GM23248 (cell line): ENCODE data around the gene ADARB1. TPM values are rescaled to one million over a fixed set of nuclear protein-coding genes. Genes with fewer than 3 reads are reported as not detected.

ENCODE experiments used
- DNase-seq: peaks from one replicate; pipeline ENCODE4 v3.0.0-alpha.2; 2015
- H2AFZ ChIP-seq: fragments of 200-600 bp; sonication (generic); 2 replicates; pipeline ENCODE4 v1.6.1; 2016; ENCODE audit warnings: antibody characterized with exemption
- H3F3A ChIP-seq: fragments of 200-600 bp; sonication (generic); 2 replicates; pipeline ENCODE4 v1.6.1; 2016; ENCODE audit warnings: mild to moderate bottlenecking, antibody characterized with exemption, mixed run types; ENCODE audit not compliant: insufficient read depth
- H3K27ac ChIP-seq: fragments of 200-600 bp; sonication (generic); 2 replicates; pipeline ENCODE4 v1.5.1; 2016; ENCODE audit warnings: mild to moderate bottlenecking
- H3K27me3 ChIP-seq: fragments of 200-600 bp; sonication (generic); replicated peaks from 2 replicates; pipeline ENCODE4 v1.6.1; 2016; ENCODE audit warnings: mild to moderate bottlenecking; ENCODE audit not compliant: insufficient read depth
- H3K36me3 ChIP-seq: fragments of 200-600 bp; sonication (generic); 2 replicates; pipeline ENCODE4 v1.6.1; 2016; ENCODE audit warnings: low read depth, mild to moderate bottlenecking
- H3K4me1 ChIP-seq: fragments of 200-600 bp; sonication (generic); 2 replicates; pipeline ENCODE4 v1.6.1; 2016; ENCODE audit warnings: mild to moderate bottlenecking; ENCODE audit not compliant: insufficient read depth
- H3K4me2 ChIP-seq: fragments of 200-600 bp; sonication (generic); one replicate; pipeline ENCODE4 v1.6.1; 2016; ENCODE audit warnings: mild to moderate bottlenecking; ENCODE audit not compliant: unreplicated experiment
- H3K4me3 ChIP-seq: fragments of 200-600 bp; sonication (generic); 2 replicates; pipeline ENCODE4 v1.5.1; 2016; ENCODE audit warnings: mild to moderate bottlenecking
- H3K79me2 ChIP-seq: fragments of 200-600 bp; sonication (generic); 2 replicates; pipeline ENCODE4 v1.6.1; 2016; ENCODE audit warnings: mild to moderate bottlenecking; ENCODE audit not compliant: insufficient read depth
- H3K9ac ChIP-seq: fragments of 200-600 bp; sonication (generic); 2 replicates; pipeline ENCODE4 v1.6.1; 2016; ENCODE audit warnings: mild to moderate bottlenecking
- H3K9me2 ChIP-seq: fragments of 200-600 bp; sonication (generic); 2 replicates; pipeline ENCODE4 v1.6.1; 2016; ENCODE audit warnings: mixed run types, mild to moderate bottlenecking, moderate library complexity; ENCODE audit not compliant: insufficient read depth
- H3K9me3 ChIP-seq: fragments of 200-600 bp; sonication (generic); one replicate; pipeline ENCODE4 v1.6.1; 2017; ENCODE audit warnings: low read depth
- H4K20me1 ChIP-seq: fragments of 200-600 bp; sonication (generic); 2 replicates; pipeline ENCODE4 v1.6.0; 2016; ENCODE audit not compliant: insufficient read depth
- EZH2 ChIP-seq: fragments of 200-600 bp; sonication (generic); IDR thresholded peaks from 2 replicates; pipeline ENCODE4 v1.6.1; 2018; ENCODE audit warnings: antibody characterized with exemption, mild to moderate bottlenecking; ENCODE audit not compliant: insufficient read depth, poor library complexity, severe bottlenecking
- EZH2phosphoT487 ChIP-seq: fragments of 200-600 bp; sonication (generic); IDR thresholded peaks from 2 replicates; pipeline ENCODE4 v1.6.1; 2018; ENCODE audit warnings: antibody characterized with exemption, moderate library complexity, mild to moderate bottlenecking, low read depth; ENCODE audit not compliant: insufficient read depth
- WGBS, 2 experiments: methylation state at CpG; one replicate each; pipeline ENCODE4 v1.1.6; 2015 to 2017; ENCODE audit warnings: low lambda C conversion rate in 2 of 2, low coverage in 1 of 2; ENCODE audit errors: missing lambda C conversion rate in 2 of 2; 5-methylcytosine and 5-hydroxymethylcytosine counted together
- in situ Hi-C: fragments of 300-500 bp; cut with MboI; formaldehyde crosslinking; loops from 2 replicates; pipeline ENCODE4 v1.15.0; 2020
- polyA plus RNA-seq: library from polyadenylated mRNA; unstranded; fragments of >200 nt; fragmentation: Nextera tagmentation; extraction: Ambion mirVana; gene quantifications from 2 replicates; pipeline ENCODE4 v1.2.1, GENCODE V29; 2016
- total RNA-seq: library from RNA; depleted of rRNA; stranded (reverse); fragments of >200 nt; shearing (Covaris generic); gene quantifications from 2 replicates; pipeline ENCODE4 v1.2.3, GENCODE V29; 2014

Gene ADARB1
- total and polyA plus RNA-seq, 2 experiments from 2014 or later = 16.3 to 17.4 TPM

GRCh38 chr21:45093035-45093532 lies 18.7 kb downstream of the ADARB1 start:
- no peak for DNase-seq
- H2AFZ ChIP-seq = no peak overlapping the region
- WGBS, 2 experiments = 63 to 73% methylated on average over 12 of the region's 12 CpGs
- H3K4me1 ChIP-seq = peaks cover 11% of the 10 kb centered on the region
- no peaks in the 10 kb centered on the region for H3K9me3 ChIP-seq
- TF ChIP-seq EZH2 (no peak), EZH2phosphoT487 (no peak)
- no peaks in the 10 kb centered on the region for H3K27me3 ChIP-seq
- no peak overlapping the region for H3K9ac ChIP-seq
- H3K9me2 ChIP-seq = no peaks in the 10 kb centered on the region
- H3K4me3 ChIP-seq = no peak overlapping the region
- no peaks in the 10 kb centered on the region for H3F3A ChIP-seq
- no peak overlapping the region for H3K4me2 ChIP-seq
- no peak overlapping the region for H3K27ac ChIP-seq
- peaks cover 100% of the 10 kb centered on the region for H3K79me2 ChIP-seq
- H4K20me1 ChIP-seq = no peaks in the 10 kb centered on the region; the same call in 1 of the 2 replicates
- no peaks in the 10 kb centered on the region for H3K36me3 ChIP-seq
- in situ Hi-C loops = no loop called here

GRCh38 chr21:45094412-45094811 lies 20.0 kb downstream of the ADARB1 start:
- DNase-seq = no peak
- WGBS, 2 experiments = 81 to 86% methylated on average over 7 of the region's 7 CpGs
- no peaks in the 10 kb centered on the region for H3K27me3 ChIP-seq
- peaks cover 11% of the 10 kb centered on the region for H3K4me1 ChIP-seq
- H3K9me2 ChIP-seq = no peaks in the 10 kb centered on the region
- H3K27ac ChIP-seq = no peak overlapping the region
- no peak overlapping the region for H2AFZ ChIP-seq
- no peak overlapping the region for H3K9ac ChIP-seq
- in situ Hi-C loops = no loop called here
- H3K36me3 ChIP-seq = no peaks in the 10 kb centered on the region
- peaks cover 100% of the 10 kb centered on the region for H3K79me2 ChIP-seq
- no peak overlapping the region for H3K4me2 ChIP-seq
- H3K9me3 ChIP-seq = no peaks in the 10 kb centered on the region
- no peaks in the 10 kb centered on the region; the same call in 1 of the 2 replicates for H4K20me1 ChIP-seq
- no peaks in the 10 kb centered on the region for H3F3A ChIP-seq
- no peak overlapping the region for H3K4me3 ChIP-seq
- no peak for TF ChIP-seq EZH2
- TF ChIP-seq EZH2phosphoT487 = no peak

GRCh38 chr21:45095505-45095904 lies 21.1 kb downstream of the ADARB1 start:
- H3K27ac ChIP-seq = no peak overlapping the region

GRCh38 chr21:45096217-45096616 lies 21.8 kb downstream of the ADARB1 start:
- 76 to 78% methylated on average over 5 of the region's 5 CpGs for WGBS, 2 experiments
- no peak overlapping the region for H3K9ac ChIP-seq
- no peaks in the 10 kb centered on the region for H3K36me3 ChIP-seq
- peaks cover 100% of the 10 kb centered on the region for H3K79me2 ChIP-seq
- no peak overlapping the region for H3K4me2 ChIP-seq
- H3F3A ChIP-seq = no peaks in the 10 kb centered on the region
- no peaks in the 10 kb centered on the region for H3K9me3 ChIP-seq
- DNase-seq = no peak
- no peaks in the 10 kb centered on the region for H4K20me1 ChIP-seq
- TF ChIP-seq EZH2 = no peak
- no peak for TF ChIP-seq EZH2phosphoT487
- H3K9me2 ChIP-seq = no peaks in the 10 kb centered on the region
- no peak overlapping the region for H3K4me3 ChIP-seq
- peaks cover 10% of the 10 kb centered on the region for H3K4me1 ChIP-seq
- no peak overlapping the region for H2AFZ ChIP-seq
- H3K27ac ChIP-seq = no peak overlapping the region
- in situ Hi-C loops = no loop called here
- H3K27me3 ChIP-seq = no peaks in the 10 kb centered on the region

More at GRCh38 chr21:45095505-45095904, 21.1 kb downstream of the ADARB1 start:
- Histone ChIP-seq H3K9me3 (no peaks in the 10 kb centered on the region), H3K9me2 (no peaks in the 10 kb centered on the region), H3K4me2 (no peak overlapping the region), H2AFZ (no peak overlapping the region), H4K20me1 (no peaks in the 10 kb centered on the region; the same call in 1 of the 2 replicates), H3F3A (no peaks in the 10 kb centered on the region), H3K4me3 (no peak overlapping the region), H3K36me3 (no peaks in the 10 kb centered on the region), H3K27me3 (no peaks in the 10 kb centered on the region), H3K9ac (no peak overlapping the region), H3K4me1 (peaks cover 11% of the 10 kb centered on the region), H3K79me2 (peaks cover 100% of the 10 kb centered on the region)
- in situ Hi-C loops = no loop called here
- 95 to 96% methylated on average over 11 of the region's 11 CpGs for WGBS, 2 experiments
- no peak for DNase-seq
- TF ChIP-seq EZH2 (no peak), EZH2phosphoT487 (no peak)
